GM18870 (cell line): ENCODE results near the gene KCTD3.

Experiments
- ATAC-seq: cut with Tn5 transposase; IDR thresholded peaks from one replicate; pipeline ENCODE4 v1.9.1; 2021; ENCODE audit warnings: moderate library complexity; ENCODE audit not compliant: unreplicated experiment

KCTD3 gene

DNA sequence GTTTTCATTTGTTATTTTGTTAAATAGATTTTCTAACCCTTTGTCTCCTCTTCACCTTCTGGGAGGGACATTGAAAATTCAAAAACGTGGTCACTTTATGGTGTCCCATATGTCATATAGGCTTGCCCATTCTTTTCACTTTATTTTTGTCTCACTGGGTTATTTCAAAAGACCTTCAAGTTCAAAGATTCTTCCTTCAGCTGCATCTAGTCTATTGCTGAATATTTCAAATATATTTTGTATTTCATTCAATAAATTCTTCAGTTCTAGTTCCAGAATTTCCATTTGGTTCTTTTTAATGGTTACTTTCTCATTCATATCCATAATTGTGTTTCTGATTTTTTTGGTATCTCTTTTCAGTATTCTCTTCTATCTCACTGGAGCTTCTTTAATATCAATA is 11.6 kb upstream of the KCTD3 start:
- ATAC-seq = no peak

DNA sequence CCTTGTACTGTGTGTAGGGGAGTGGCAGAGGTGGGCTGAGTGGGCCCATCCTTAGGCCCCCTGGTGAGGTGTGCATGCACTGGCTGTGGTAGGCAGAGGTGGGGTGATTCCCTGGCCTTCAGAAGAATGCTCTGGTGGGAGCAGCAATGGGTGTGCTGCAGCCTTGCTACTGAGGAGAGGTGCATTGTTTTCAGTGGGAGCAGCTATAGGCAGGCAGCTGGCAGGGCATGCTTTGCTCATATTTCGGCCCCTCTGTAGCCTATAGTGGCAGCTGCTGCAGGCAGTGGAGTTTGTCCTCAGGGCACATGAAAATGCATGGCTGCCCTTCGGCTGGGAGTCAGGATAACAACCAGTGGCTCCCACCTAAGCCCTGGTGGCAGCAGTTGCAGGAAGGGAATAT is 10.1 kb upstream of the KCTD3 start:
- ATAC-seq = no peak

DNA sequence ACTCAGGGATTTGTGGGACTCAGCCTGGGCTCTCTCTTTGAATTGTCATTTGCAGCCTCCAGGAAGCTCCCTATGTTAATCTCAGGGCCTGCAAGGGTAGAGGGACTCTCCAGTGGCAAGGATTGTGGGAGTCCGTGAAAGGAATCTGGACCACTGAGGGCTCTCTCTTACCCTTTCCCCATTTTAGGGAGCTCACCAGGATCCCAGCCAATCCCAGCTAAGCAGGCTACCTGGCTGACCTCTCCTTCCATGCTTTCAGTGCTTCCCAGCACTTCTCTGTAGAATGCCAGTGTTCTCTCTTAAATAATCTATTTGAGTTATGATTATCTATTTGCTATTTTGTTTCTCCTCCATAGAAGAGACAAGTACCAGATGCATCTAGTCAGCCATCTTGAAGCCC is 9.6 kb upstream of the KCTD3 start:
- ATAC-seq = no peak

DNA sequence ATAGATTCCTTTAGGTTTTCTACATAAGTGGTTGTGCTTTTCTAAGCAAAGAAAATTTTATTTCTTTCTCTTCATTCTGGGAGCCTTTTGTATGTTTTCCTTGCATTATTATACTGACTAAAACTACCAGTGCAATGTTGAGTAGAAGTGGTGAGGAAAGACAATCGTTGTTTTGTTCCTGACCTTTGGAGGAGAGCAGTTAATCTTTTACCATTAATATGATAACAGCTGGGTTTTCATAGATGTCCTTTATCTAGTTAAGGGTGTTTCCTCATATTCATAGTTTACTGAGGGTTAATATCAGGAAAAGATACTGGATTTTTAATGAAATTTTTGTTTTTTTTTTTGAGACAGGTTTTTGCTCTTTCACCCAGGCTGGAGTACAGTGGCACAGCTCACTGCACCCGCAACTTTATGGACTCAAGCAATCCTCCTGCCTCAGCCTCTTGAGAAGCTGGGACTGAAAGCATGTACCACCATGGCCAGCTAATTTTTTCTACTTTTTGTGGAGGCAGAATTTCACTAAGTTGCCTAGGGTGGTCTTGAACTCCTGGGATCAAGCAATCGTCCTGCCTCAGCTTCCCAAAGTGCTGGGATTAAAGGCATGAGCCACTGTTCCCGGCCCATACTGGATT is 9.0 kb upstream of the KCTD3 start:
- ATAC-seq = no peak

DNA sequence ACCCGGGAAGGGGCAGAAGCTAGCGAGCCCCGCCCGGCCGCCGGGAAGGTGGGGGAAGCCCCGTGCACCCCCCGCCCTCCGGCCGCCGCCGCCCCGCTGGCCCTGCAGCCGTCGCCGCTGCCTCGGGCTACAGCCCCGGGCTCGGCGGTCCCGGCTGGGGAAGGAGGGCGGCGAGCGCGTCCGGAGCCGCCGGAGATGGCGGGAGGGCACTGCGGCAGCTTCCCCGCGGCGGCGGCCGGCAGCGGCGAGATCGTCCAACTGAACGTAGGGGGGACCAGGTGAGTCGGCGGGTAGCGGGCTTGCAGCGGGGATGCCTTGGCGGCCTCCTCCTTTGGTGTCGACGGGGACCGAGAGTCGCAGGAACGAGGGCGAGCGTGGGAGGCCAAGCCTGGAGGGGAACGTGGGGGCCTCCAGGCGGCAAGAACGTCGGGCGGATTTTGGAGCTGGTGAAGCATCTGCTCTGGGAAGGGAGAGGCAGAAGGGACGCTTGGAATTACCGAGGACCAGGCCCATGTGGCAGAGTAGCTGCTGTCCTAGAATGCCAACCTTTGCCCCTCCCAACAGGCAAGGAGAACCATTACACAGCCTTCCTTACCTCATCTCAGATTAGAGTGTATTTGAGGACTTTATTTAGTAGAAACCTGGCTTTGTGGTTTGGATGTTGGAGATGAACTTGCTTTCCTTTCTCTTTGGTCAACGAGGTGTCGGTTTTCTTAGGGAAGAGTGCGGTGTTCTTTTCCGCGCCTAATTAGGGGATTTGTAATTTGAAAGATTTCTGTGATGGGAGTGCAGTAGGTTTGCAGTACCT is 591 bp downstream of the KCTD3 start:
- peak; percentile 38 for ATAC-seq

DNA sequence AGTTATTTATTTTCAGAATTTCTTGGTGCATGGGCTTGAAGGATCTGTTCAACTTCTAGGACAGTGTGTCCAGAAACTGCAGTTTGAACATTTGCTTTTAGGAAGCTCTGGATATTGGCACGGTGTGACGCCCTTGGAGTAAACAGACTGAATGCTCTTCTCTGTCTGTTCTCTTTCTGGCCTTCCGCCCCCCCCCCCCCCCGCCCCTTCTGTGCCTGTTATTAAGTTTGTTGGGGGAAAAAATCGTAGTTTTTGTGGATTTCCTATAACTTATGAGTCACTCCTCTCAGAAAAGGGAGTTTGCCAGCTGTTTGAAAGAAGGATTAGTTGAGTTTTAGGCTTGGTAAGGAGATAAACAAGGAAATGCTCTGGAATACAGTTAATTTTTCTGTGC is 1.2 kb downstream of the KCTD3 start:
- ATAC-seq = no peak

DNA sequence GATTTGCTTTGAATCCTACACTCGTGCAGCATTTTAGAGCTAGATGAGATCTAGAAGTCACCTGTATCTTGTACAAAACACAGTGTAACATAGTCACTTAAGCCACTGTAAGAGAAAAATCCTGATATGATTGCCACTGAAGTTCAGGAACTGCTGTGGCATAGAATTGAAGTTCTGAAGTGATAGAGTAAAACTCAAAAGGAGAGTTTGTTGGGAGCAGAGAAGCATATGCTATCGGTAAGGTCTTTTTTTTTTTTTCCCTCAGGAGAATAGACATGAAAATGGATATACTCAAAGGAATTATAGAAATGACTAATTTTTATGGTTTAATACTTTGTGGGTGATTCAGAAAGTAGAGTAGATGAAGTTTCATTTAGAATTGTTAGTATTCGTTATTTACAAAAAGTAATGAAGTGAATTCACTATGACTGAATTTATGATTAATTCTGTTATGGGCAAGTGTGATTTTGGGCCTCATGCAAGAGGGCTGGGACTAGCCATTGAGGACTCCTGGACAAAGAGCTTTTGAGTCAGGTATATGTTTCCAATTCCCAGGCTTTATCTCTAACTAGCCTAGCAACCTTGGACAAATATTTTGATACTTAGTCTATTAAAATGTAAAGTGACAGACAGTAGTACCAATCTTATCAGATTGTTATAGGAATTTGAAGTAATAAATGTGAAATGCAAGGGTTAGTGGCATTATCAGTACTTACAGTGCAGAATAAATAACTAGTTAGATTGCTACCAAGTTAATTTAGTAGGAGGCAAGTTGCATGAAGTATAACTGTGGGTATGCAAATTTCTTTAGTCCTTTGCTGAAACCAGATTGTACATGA is 3.1 kb downstream of the KCTD3 start:
- no peak for ATAC-seq

DNA sequence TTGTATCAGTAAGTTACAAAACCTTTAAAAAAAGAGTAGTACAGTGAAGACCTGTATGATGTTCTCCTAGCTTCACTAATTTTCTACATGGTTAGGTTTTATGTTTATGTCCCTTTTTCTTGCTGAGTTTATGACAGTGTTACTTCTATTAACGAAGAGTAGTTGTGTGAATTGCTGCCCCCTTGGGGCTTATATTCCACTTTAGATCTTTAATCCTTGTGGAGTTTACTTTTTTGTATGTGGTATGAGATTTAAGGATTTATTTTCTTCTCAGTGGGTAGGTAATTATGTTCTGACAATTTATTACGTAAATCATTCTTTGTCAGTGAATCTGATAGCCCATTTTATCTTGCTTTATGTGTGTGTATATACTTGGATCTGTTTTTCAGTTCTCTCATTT is 14.8 kb downstream of the KCTD3 start:
- ATAC-seq = no peak

DNA sequence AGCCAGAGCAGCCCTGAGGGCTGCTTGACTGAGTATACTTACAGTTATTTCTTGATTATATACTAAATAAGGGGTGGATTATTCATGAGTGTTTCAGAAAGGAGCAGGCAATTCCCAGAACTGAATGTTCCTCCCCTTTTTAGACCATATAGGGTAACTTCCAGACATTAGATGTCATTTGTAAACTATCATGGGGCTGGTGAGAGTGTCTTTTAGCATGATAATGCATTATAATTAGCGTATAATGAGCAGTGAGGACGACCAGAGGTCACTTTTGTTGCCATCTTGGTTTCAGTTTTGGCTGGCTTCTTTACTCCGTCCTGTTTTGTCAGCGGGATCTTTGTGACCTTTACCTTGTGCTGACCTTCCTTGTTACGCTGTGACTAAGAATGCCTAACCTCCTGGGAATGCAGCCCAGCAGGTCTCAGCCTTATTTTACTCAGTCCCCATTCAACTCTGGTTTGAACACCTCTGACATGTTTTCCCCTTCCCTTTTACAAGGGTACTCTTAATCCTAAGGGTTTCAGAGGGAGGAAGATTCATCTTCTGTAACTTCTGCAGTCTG is 16.2 kb downstream of the KCTD3 start:
- ATAC-seq = no peak

DNA sequence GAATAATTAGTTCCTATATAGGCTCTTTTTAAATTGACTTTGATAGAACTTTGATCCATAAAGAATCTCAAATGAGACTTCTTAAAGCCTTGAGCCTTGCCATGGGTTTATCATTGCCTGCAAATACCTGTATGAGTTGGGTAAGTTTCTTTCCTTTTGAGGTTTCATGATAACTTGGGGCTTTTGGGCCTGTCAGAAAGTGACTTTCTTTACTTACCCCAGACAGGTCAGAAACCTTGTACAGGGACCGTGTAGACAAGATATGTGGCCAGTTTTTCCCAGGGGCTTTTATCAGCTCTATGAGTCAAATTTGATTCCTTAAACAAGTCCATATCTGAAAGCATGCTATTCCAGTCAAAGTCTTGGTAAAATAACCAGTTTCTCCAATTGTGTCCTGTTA is 17.3 kb downstream of the KCTD3 start:
- peak; percentile 82 for ATAC-seq

DNA sequence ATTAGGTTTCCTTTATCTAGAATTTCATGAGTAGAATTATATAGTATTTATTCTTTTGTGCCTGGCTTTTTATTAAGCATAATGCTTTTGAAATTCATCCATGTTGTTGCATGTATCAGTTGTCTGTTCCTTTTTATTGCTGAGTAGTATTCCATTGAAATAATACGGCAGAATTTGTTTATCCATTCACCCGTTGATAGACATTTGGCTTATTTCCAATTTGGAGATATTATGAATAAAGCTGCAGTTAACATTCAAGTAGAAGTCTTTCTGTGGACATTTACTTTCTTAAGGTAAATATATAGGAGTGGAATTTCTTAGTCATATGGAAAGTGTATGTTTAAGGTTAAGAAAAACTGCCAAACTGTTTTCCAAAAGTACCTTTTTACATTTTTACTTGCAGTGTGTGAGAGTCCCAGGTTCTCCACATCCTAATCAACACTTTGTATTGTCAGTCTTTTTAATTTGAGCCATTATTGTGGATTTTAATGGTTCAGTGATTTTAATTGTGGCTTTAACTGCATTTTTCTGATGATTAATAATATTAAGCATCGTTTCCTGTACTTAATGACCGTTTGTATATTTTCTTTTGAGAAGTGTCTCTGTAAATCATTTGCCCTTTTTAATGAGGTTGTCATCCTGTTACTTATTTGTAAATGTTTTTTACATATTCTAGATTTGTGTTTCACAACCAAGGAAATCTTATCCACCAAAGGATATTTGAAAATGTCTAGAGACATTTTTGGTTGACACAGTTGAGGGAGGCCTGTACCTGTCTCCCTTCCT is 22.7 kb downstream of the KCTD3 start:
- no peak for ATAC-seq

DNA sequence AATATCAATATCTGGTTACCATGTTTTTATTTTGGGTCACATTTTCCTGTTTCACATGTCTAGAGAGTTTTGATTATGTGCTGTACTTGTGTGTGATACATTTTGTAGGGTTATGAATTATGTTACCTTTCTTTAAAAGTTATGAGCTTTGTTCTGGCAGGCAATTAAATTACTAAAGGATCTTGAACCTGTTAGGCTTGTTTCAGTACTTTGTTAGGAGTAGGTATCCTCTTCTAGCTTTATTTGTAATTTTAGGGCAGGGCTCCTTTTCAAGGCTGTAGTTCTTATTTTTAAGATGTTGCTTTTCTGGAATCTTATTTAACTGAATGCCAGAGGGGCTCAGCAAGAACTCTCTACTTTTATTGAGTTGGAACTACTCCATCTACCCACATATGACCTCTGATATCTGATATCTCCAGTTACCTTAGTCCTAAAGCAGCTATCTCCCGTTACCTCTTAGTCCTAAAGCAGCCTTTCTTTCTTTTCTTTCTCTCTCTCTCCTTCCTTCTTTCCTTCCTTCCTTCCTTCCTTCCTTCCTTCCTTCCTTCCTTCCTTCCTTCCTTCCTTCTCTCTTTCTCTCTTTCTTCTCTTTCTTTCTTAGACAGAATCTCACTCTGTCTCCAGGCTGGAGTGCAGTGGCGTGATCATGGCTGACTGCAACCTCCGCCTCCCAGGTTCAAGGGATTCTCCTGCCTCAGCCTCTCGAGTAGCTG is 23.8 kb downstream of the KCTD3 start:
- ATAC-seq = no peak

DNA sequence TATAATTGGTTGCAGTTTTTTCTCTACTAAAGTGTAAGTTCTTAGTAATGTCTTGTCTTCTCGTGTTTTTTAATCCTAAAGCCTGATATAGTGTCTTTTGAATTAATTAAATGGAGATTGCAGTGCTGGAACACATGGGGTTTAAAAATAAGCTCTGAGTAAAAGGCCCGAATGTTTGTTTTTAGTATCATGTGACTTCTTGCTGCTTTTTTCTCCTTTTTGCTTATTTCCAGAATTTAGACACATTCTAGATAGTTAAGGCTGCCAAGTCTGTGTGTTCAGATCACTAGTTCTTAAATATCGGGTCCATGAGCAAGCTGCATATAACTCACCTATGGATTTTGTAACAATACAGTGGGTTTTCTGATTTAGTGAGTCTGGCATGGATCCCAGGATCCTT is 27.5 kb downstream of the KCTD3 start:
- ATAC-seq = no peak

DNA sequence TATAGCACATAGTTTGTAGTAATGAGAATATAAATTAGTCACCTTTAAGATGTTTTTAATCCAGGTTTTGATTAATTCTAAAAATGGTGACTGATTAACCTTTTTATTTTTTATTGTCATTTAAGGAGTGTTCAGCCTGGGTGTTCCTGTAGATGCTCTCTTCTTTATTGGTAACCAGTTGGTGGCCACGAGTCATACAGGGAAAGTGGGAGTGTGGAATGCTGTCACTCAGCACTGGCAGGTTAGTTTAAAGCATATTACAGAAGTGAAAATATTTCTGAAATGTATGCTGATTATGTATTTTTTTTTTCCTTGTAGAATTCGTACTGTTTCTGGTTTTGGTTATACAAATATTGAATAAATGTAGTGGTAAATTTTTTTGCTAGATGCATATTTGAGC is 28.1 kb downstream of the KCTD3 start:
- ATAC-seq = no peak

DNA sequence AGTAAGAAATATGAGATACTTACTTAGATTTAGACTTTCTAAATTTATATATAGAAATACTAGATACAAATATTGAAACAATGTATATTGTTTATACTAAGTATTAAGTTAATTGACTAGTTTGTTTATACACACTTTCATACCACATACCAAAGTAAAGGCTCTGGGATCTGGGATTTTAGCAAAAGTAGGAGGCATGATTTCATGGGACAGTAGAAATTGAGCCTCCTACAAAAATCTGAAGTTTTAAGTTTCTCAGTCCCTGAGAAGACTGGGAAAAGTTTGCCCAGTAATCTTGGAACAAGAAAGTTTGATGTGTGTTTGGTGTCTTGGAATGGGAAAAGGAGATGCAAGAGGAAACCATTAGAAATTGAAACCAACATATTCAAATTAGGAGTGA is 30.9 kb downstream of the KCTD3 start:
- ATAC-seq = no peak

DNA sequence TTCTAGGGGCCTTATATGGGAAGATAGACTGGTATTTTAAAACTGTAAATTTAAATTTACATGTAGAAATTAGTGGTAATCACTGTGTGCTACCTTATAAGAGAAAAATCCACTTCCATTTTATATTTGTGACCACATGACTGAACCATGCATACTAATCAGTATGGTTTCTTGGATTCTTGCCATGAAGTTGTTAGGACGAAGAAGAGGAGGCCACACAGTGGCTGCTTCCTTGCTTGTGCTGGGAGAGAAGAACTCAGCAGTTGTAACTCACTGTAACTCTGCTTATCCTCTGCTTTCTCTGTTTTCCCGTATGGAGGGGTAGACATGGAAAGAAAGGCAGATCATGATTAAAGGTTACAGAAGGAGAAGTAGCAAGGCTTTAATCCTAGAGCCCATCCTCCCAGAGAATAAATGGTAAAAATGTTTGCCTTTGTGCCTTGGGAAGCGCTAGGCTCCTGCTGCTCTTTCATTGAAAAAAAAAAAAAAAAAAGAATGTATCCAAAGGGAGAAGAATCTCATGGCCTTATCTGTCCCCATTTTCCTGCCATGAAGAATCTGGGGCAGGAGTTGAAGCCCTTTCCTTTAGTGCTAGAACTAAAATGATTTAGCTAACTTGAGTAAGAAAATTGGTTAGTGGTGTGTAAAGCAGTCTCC is 32.4 kb downstream of the KCTD3 start:
- ATAC-seq = no peak

DNA sequence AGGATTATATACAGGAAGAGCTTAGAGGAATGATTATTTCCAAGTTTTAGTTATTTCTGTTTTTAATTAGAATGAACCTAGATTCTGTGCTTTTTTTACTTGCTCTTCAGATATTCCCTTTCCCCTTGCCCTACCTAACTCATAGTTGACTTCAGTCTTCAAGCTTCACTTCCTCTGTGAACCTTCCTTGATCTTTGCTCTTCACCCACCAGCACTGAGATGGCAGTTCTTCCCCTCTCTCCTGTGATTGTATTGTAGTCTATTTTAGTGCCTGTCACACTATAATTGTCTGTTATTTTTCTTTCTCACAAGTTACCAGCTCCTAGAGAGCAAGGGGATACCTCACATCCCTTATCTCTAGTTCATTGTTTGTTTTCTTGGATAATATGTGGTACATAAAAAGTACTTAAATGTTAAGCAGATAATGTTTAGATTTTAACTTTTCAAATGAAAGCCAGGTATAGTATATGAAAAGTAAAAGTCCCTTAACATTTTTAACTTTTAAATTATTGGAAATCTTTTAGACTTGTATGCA is 33.2 kb downstream of the KCTD3 start:
- no peak for ATAC-seq

DNA sequence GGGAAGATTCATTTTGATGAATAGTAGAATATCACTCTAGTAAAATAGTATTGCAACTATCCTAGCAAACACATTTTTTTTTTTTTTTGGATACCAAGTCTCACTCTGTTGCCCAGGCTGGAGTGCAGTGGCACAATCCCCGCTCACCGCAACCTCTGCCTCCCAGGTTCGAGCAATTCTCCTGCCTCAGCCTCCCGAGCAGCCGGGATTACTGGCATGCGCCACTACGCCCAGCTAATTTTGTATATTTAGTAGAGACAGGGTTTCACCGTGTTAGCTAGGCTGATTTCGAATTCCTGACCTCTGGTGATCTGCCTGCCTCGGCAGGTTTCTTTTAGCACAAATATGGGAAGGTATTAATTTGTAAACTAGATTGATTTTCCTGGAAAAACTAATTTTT is 33.8 kb downstream of the KCTD3 start:
- no peak for ATAC-seq

DNA sequence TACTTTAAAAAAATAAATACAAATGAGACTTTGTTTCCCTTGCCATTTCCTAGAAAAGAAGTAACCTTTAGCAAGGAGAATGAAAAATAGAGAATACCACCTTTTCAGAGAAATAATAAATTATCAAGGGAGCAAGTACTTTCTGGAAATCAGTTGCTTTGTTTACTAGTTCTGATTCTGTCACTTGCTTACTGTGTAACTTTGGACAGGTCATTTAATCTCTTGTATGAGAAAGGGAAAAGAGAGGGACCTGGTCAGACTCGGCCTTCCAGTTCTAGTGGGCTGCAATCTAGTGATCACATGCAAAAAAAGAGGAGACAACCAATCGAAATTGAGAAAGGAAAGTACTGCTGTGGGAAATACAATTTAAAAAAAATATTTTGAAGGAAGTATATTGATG is 34.2 kb downstream of the KCTD3 start:
- no peak for ATAC-seq
